Measurements from ENCODE around the gene SLC22A13. TPM values are rescaled to one million over a fixed set of nuclear protein-coding genes. Genes with fewer than 3 reads are reported as not detected.
"Not testable (repeated sequence)": the region's sequence is repeated elsewhere in the genome, so short reads cannot be mapped to it uniquely, and the experiment has no call there.

SLC22A13 gene
- polyA plus RNA-seq, 1 donor (not counting 4 experiments of a cell fraction or from before 2014, with no cell fraction given): 0.25 TPM

GRCh38 chr3:38284756-38285150 lies 19.1 kb downstream of the SLC22A13 start:
- dilution Hi-C loops (cut with MboI; ENCODE audit: extremely low pct_ligation_motif_present, low sequenced_read_pairs): no loop called here
- H3K9ac ChIP-seq (ENCODE audit: control insufficient read depth, extremely low read depth, insufficient read depth, low read length): no peak overlapping the region
- DNase-seq (ENCODE audit: low read depth, low spot score) (no peak), FAIRE-seq (no peak)
- no peaks in the 10 kb centered on the region for H3K27me3 ChIP-seq (ENCODE audit: control insufficient read depth, extremely low read depth, insufficient read depth, low read length)
- H4K20me1 ChIP-seq (ENCODE audit: control insufficient read depth, extremely low read depth, insufficient read depth, low read length): no peaks in the 10 kb centered on the region
- H3K27ac ChIP-seq (ENCODE audit: control insufficient read depth, insufficient read depth, low read length): no peak overlapping the region
- peaks cover 0 to 1% of the 10 kb centered on the region in 2 experiments for H3K36me3 ChIP-seq (ENCODE audit: control insufficient read depth in 2 of 2, extremely low read depth in 1 of 2, insufficient read depth in 2 of 2, low read length in 2 of 2)
- H3K4me3 ChIP-seq (ENCODE audit: control insufficient read depth in 2 of 3, extremely low read depth in 1 of 3, insufficient read depth in 2 of 3, low read depth in 1 of 3, low read length in 3 of 3): no peak overlapping the region
- H3K4me2 ChIP-seq (ENCODE audit: control insufficient read depth, extremely low read depth, insufficient read depth, low read depth, low read length): no peak overlapping the region
- no peak overlapping the region for H2AFZ ChIP-seq (ENCODE audit: control insufficient read depth, low read length)
- no peaks in the 10 kb centered on the region for H3K4me1 ChIP-seq (ENCODE audit: control insufficient read depth, extremely low read depth, insufficient read depth, low read length)
- no peaks in the 10 kb centered on the region for H3K79me2 ChIP-seq (ENCODE audit: control insufficient read depth, insufficient read depth, low read length)
- no peaks in the 10 kb centered on the region for H3K9me1 ChIP-seq (ENCODE audit: control insufficient read depth, extremely low read depth, insufficient read depth, low read length)
- H3K9me3 ChIP-seq (ENCODE audit: control insufficient read depth, low read depth, low read length): no peaks in the 10 kb centered on the region
- no peak for TF ChIP-seq CTCF (optimal IDR thresholded peaks at IDR 0.05 in 1 of 3, IDR thresholded peaks at IDR 0.05 in 1 of 3, conservative IDR thresholded peaks at IDR 0.05 in 1 of 3; ENCODE audit: extremely low read depth in 1 of 3, insufficient read depth in 2 of 3, low read length in 3 of 3)
- TF ChIP-seq EZH2 (IDR thresholded peaks at IDR 0.05; ENCODE audit: low read length): no peak

GRCh38 chr3:38289286-38290217 lies 23.9 kb downstream of the SLC22A13 start:
- H4K20me1 ChIP-seq (ENCODE audit: control insufficient read depth, extremely low read depth, insufficient read depth, low read length); H3K36me3 ChIP-seq (ENCODE audit: control insufficient read depth in 2 of 2, extremely low read depth in 1 of 2, insufficient read depth in 2 of 2, low read length in 2 of 2); H3K4me3 ChIP-seq (ENCODE audit: control insufficient read depth in 2 of 3, extremely low read depth in 1 of 3, insufficient read depth in 2 of 3, low read depth in 1 of 3, low read length in 3 of 3); FAIRE-seq; H3K79me2 ChIP-seq (ENCODE audit: control insufficient read depth, insufficient read depth, low read length); H3K27me3 ChIP-seq (ENCODE audit: control insufficient read depth, extremely low read depth, insufficient read depth, low read length); H2AFZ ChIP-seq (ENCODE audit: control insufficient read depth, low read length); dilution Hi-C loops (cut with MboI; ENCODE audit: extremely low pct_ligation_motif_present, low sequenced_read_pairs); DNase-seq (ENCODE audit: low read depth, low spot score); H3K4me2 ChIP-seq (ENCODE audit: control insufficient read depth, extremely low read depth, insufficient read depth, low read depth, low read length); H3K9ac ChIP-seq (ENCODE audit: control insufficient read depth, extremely low read depth, insufficient read depth, low read length); H3K27ac ChIP-seq (ENCODE audit: control insufficient read depth, insufficient read depth, low read length); H3K9me3 ChIP-seq (ENCODE audit: control insufficient read depth, low read depth, low read length); H3K9me1 ChIP-seq (ENCODE audit: control insufficient read depth, extremely low read depth, insufficient read depth, low read length); H3K4me1 ChIP-seq (ENCODE audit: control insufficient read depth, extremely low read depth, insufficient read depth, low read length): not testable (repeated sequence)

- H4K20me1 ChIP-seq (ENCODE audit: control insufficient read depth, extremely low read depth, insufficient read depth, low read length); H3K4me2 ChIP-seq (ENCODE audit: control insufficient read depth, extremely low read depth, insufficient read depth, low read depth, low read length); H3K4me1 ChIP-seq (ENCODE audit: control insufficient read depth, extremely low read depth, insufficient read depth, low read length); dilution Hi-C loops (cut with MboI; ENCODE audit: extremely low pct_ligation_motif_present, low sequenced_read_pairs); FAIRE-seq; H3K36me3 ChIP-seq (ENCODE audit: control insufficient read depth in 2 of 2, extremely low read depth in 1 of 2, insufficient read depth in 2 of 2, low read length in 2 of 2); H3K9ac ChIP-seq (ENCODE audit: control insufficient read depth, extremely low read depth, insufficient read depth, low read length); H3K27me3 ChIP-seq (ENCODE audit: control insufficient read depth, extremely low read depth, insufficient read depth, low read length); DNase-seq (ENCODE audit: low read depth, low spot score); H3K79me2 ChIP-seq (ENCODE audit: control insufficient read depth, insufficient read depth, low read length); H3K9me3 ChIP-seq (ENCODE audit: control insufficient read depth, low read depth, low read length); H3K9me1 ChIP-seq (ENCODE audit: control insufficient read depth, extremely low read depth, insufficient read depth, low read length); H3K27ac ChIP-seq (ENCODE audit: control insufficient read depth, insufficient read depth, low read length); H3K4me3 ChIP-seq (ENCODE audit: control insufficient read depth in 2 of 3, extremely low read depth in 1 of 3, insufficient read depth in 2 of 3, low read depth in 1 of 3, low read length in 3 of 3); H2AFZ ChIP-seq (ENCODE audit: control insufficient read depth, low read length): not testable (repeated sequence)
Measured at GRCh38 chr3:38297053-38297452, 31.4 kb downstream of the SLC22A13 start.

Measured in keratinocyte (primary cell).